ENCODE results near the gene ABCC11.

Gene ABCC11

GRCh38 chr16:48124266-48124665 lies 123.1 kb downstream of the ABCC11 start:
- no peak for DNase-seq

DNA sequence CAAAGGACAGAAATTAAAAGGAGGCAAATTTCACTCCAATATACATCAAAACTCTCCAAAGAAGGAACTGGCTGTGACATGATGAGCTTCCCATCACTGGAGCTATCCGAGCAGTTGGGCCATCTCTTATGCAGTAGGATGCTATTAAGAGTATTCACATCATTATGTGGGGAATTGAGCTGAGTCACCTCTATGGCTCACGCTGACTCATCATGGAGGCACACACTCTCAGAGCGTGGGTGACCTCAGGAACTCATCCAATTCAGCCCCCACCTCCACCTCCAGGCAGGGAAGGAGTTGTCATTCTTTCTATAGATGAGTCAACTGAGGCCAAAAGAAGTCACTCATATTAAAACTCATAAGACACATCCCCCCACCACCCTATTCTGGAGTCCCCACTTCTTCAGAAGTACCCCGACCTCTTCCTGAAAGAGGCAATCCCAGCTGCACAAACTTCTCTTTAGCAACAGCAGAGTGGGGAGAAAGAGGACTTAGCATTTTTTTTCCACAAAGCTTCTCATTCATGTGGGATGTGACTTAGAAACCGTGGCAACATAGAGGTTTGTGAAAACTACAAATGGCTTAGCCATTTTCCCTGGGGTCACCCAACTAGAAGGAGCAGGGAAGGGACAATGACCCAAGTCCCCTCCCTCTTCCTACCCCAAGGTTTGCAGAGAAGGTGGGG lies 124.1 kb downstream of the ABCC11 start:
- DNase-seq, result peak; percentile 35

DNA sequence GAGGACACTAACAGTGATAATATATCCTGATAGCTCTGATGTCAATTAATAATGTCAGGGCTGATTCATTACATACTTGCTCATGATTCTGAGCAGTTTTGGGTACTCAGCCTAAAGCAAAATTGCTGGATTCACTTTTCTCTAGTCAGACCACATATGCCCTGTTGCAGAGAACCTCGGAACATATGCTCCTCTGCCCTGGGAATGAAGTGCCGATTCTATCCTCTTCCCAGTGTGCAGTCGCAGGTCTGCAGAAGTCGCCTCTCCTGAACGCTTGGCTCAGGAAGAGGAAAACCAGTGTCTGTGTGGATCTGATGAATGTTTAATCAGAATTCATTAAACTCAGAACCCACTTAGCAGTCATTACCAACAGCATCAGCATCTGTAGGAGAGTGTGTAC lies 126.1 kb downstream of the ABCC11 start:
- DNase-seq, result no peak

- DNase-seq, result no peak
Observed at GRCh38 chr16:48118841-48119240, 128.5 kb downstream of the ABCC11 start.

GRCh38 chr16:48117217-48118105 lies 129.9 kb downstream of the ABCC11 start:
- peak; percentile 4 for DNase-seq
